Renal cortex interstitium (tissue), 11 donors: ENCODE results near the gene DPY30. TPM values are rescaled to one million over a fixed set of nuclear protein-coding genes. Genes with fewer than 3 reads are reported as not detected.

Source experiments
- DNase-seq, 11 donors: peaks; one replicate each; pipeline ENCODE4 v3.0.0-alpha.2; 2013; ENCODE audit warnings: low read depth in 9 of 11, low spot score in 4 of 11; ENCODE audit errors: extremely low read depth in 1 of 11
- polyA plus RNA-seq, 3 donors: library from polyadenylated mRNA; unstranded; fragments of 120-200 nt; gene quantifications; one replicate each; pipeline ENCODE4 v1.2.1, GENCODE V29; 2013; ENCODE audit not compliant: insufficient read length in 3 of 3

DPY30 gene
- polyA plus RNA-seq, 3 donors: 93.5 to 114 (median 103) TPM

- no peak for DNase-seq
These were observed 47.5 kb downstream of the DPY30 start for GRCh38 chr2:31992025-31992579.

GRCh38 chr2:31989946-31990345 lies 49.7 kb downstream of the DPY30 start:
- DNase-seq: no peak

- DNase-seq: no peak
These were observed 52.0 kb downstream of the DPY30 start for GRCh38 chr2:31987454-31988220.

- no peak for DNase-seq
These were observed 52.7 kb downstream of the DPY30 start for GRCh38 chr2:31986906-31987305.

GRCh38 chr2:31983762-31984467 lies 55.7 kb downstream of the DPY30 start:
- DNase-seq: no peak

GRCh38 chr2:31980674-31981356 lies 58.8 kb downstream of the DPY30 start:
- no peak for DNase-seq

- no peak for DNase-seq
These were observed 59.6 kb downstream of the DPY30 start for GRCh38 chr2:31979956-31980355.

GRCh38 chr2:31979018-31979417 lies 60.6 kb downstream of the DPY30 start:
- DNase-seq: no peak

- DNase-seq: no peak
These were observed 61.2 kb downstream of the DPY30 start for GRCh38 chr2:31978436-31978835.

Other genes starting within 250 kb of the DPY30 start
- 10 to 100 TPM; 35.6 to 38.4 (median 37.7) TPM for gene MEMO1, start 28.8 kb downstream of the DPY30 start, polyA plus RNA-seq
- 10 to 100 TPM; 30.0 to 34.3 (median 31.3) TPM for gene SPAST, start 23.8 kb upstream of the DPY30 start, polyA plus RNA-seq
- 10 to 100 TPM; 24.5 to 32.7 (median 26.8) TPM for gene SLC30A6, start 126.1 kb upstream of the DPY30 start, polyA plus RNA-seq
- 1 to 10 TPM in 1 of 3 donors, under 1 TPM in 2; 0.90 to 1.1 (median 0.92) TPM for gene NLRC4, start 225.1 kb upstream of the DPY30 start, polyA plus RNA-seq
- gene YIPF4, start 238.1 kb upstream of the DPY30 start, polyA plus RNA-seq: 10 to 100 TPM; 55.1 to 74.5 (median 67.8) TPM